Peyer's patch (tissue), 4 donors: ENCODE data around the gene VAMP1. TPM values are rescaled to one million over a fixed set of nuclear protein-coding genes. Genes with fewer than 3 reads are reported as not detected.
"Not testable (repeated sequence)": the region's sequence is repeated elsewhere in the genome, so short reads cannot be mapped to it uniquely, and the experiment has no call there.

Source experiments
- DNase-seq, 3 donors: peaks; one replicate each; pipeline ENCODE4 v3.0.0-alpha.2; 2017 to 2019
- H3K27ac ChIP-seq, 4 donors: fragments of 200-600 bp; sonication (generic); one replicate each; pipeline ENCODE4 v1.5.1; 2016 to 2019
- H3K27me3 ChIP-seq, 2 donors: fragments of 200-600 bp; sonication (generic); one replicate each; pipeline ENCODE4 v1.5.1; 2019
- H3K36me3 ChIP-seq, 3 donors: fragments of 200-600 bp; sonication (generic); one replicate each; pipeline ENCODE4 v1.5.1; 2016 to 2019
- H3K4me1 ChIP-seq, 4 donors: fragments of 200-600 bp; sonication (generic); one replicate each; pipeline ENCODE4 v1.5.1; 2016 to 2019
- H3K4me3 ChIP-seq, 4 donors: fragments of 200-600 bp; sonication (generic); 1 replicate in 3 of 4; 2 replicates in 1 of 4; pipeline ENCODE4 v1.5.1; 2016 to 2019; ENCODE audit warnings: mild to moderate bottlenecking in 1 of 4
- H3K9me3 ChIP-seq, 4 donors: fragments of 200-600 bp; sonication (generic); one replicate each; pipeline ENCODE4 v1.5.1; 2016 to 2019; ENCODE audit warnings: mild to moderate bottlenecking in 1 of 4
- CTCF ChIP-seq, 6 experiments: fragments of 450-650 bp in 4 of 6; fragments of 200-600 bp in 2 of 6; sonication (generic) in 1 of 6; IDR thresholded peaks; one replicate each; pipeline ENCODE4 v1.5.1; 2017 to 2019; ENCODE audit warnings: antibody characterized with exemption in 6 of 6, mild to moderate bottlenecking in 3 of 6, moderate library complexity in 1 of 6
- POLR2A ChIP-seq, 2 donors: fragments of 450-650 bp; IDR thresholded peaks; one replicate each; pipeline ENCODE4 v1.5.1; 2017; ENCODE audit warnings: antibody characterized with exemption in 2 of 2, mild to moderate bottlenecking in 2 of 2, moderate library complexity in 2 of 2
- total RNA-seq, 4 donors: library from RNA; depleted of rRNA; stranded (reverse); fragments of >200 nt; gene quantifications; one replicate each; pipeline ENCODE4 v1.1.0, GENCODE V29; 2016

VAMP1 gene
- total RNA-seq, 4 donors from 2014 or later, result 5.3 to 17.4 (median 9.3) TPM

- Histone ChIP-seq H3K4me3 (no peak overlapping the region), H3K9me3 (no peaks in the 10 kb centered on the region), H3K27ac (no peak overlapping the region), H3K27me3 (no peaks in the 10 kb centered on the region), H3K4me1 (peaks cover 0 to 32% (median 9%) of the 10 kb centered on the region in 4 donors), H3K36me3 (no peaks in the 10 kb centered on the region)
- no peak for DNase-seq
- no peak for TF ChIP-seq POLR2A (IDR thresholded peaks at IDR 0.05)
- TF ChIP-seq CTCF (IDR thresholded peaks at IDR 0.05), result no peak
Measured at GRCh38 chr12:6472491-6472890, 2.0 kb upstream of the VAMP1 start.

GRCh38 chr12:6471989-6472360 lies 1.5 kb upstream of the VAMP1 start:
- Histone ChIP-seq H3K27ac (no peak overlapping the region), H3K4me1 (peaks cover 0 to 34% (median 10%) of the 10 kb centered on the region in 4 donors), H3K4me3 (no peak overlapping the region), H3K36me3 (no peaks in the 10 kb centered on the region), H3K27me3 (no peaks in the 10 kb centered on the region), H3K9me3 (no peaks in the 10 kb centered on the region)
- no peak for DNase-seq
- no peak for TF ChIP-seq CTCF (IDR thresholded peaks at IDR 0.05)
- no peak for TF ChIP-seq POLR2A (IDR thresholded peaks at IDR 0.05)

- Histone ChIP-seq H3K27ac (peak overlapping the region; percentile 80 to 92 (median 86)), H3K4me3 (peak overlapping the region; percentile 54 to 84 (median 76)), H3K27me3 (no peaks in the 10 kb centered on the region), H3K4me1 (peaks cover 0 to 34% (median 10%) of the 10 kb centered on the region in 4 donors), H3K36me3 (peaks cover 0 to 6% (median 0%) of the 10 kb centered on the region in 3 donors), H3K9me3 (no peaks in the 10 kb centered on the region)
- DNase-seq, result peak in 1 of 3 donors; percentile 44
- TF ChIP-seq CTCF (IDR thresholded peaks at IDR 0.05), result no peak
- no peak for TF ChIP-seq POLR2A (IDR thresholded peaks at IDR 0.05)
Measured at GRCh38 chr12:6469609-6470374, 685 bp downstream of the VAMP1 start.

GRCh38 chr12:6469092-6469491 lies 1.4 kb downstream of the VAMP1 start:
- Histone ChIP-seq H3K27me3 (no peaks in the 10 kb centered on the region), H3K4me1 (peaks cover 0 to 38% (median 12%) of the 10 kb centered on the region in 4 donors), H3K36me3 (peaks cover 0 to 13% (median 0%) of the 10 kb centered on the region in 3 donors), H3K9me3 (no peaks in the 10 kb centered on the region), H3K27ac (peak overlapping the region in 1 of 4 donors; percentile 92), H3K4me3 (peak overlapping the region in 3 of 4 donors; percentile 74 to 84 (median 77))
- TF ChIP-seq CTCF (IDR thresholded peaks at IDR 0.05), result no peak
- TF ChIP-seq POLR2A (IDR thresholded peaks at IDR 0.05), result no peak
- no peak for DNase-seq

- peak overlapping the region in 1 of 4 donors; percentile 92 for H3K27ac ChIP-seq
- no peak for TF ChIP-seq CTCF (IDR thresholded peaks at IDR 0.05)
Measured at GRCh38 chr12:6468283-6468575, 2.2 kb downstream of the VAMP1 start.

GRCh38 chr12:6467571-6468282 lies 2.8 kb downstream of the VAMP1 start:
- H3K27me3 ChIP-seq, H3K27ac ChIP-seq, DNase-seq, H3K4me3 ChIP-seq, H3K9me3 ChIP-seq: not testable (repeated sequence)
- peaks cover 0 to 48% (median 22%) of the 10 kb centered on the region in 4 donors for H3K4me1 ChIP-seq
- H3K36me3 ChIP-seq, result peaks cover 0 to 25% (median 0%) of the 10 kb centered on the region in 3 donors

More at GRCh38 chr12:6468283-6468575, 2.2 kb downstream of the VAMP1 start:
- H3K36me3 ChIP-seq, result peaks cover 0 to 20% (median 0%) of the 10 kb centered on the region in 3 donors
- DNase-seq, result no peak
- H3K9me3 ChIP-seq, result no peaks in the 10 kb centered on the region
- H3K27me3 ChIP-seq, result no peaks in the 10 kb centered on the region
- H3K4me1 ChIP-seq, result peaks cover 0 to 43% (median 18%) of the 10 kb centered on the region in 4 donors
- no peak overlapping the region for H3K4me3 ChIP-seq

GRCh38 chr12:6466751-6467150 lies 3.7 kb downstream of the VAMP1 start:
- H3K36me3 ChIP-seq, result peaks cover 0 to 35% (median 0%) of the 10 kb centered on the region in 3 donors
- not testable (repeated sequence) for DNase-seq, H3K4me3 ChIP-seq, H3K27me3 ChIP-seq, H3K9me3 ChIP-seq
- H3K4me1 ChIP-seq, result peaks cover 0 to 51% (median 31%) of the 10 kb centered on the region in 4 donors
- H3K27ac ChIP-seq, result peak overlapping the region in 1 of 4 donors; percentile 33
